NCI-H2029 treated with DMSO at 0.1 percent for 48 hours (cell line): Measurements from ENCODE around the gene ASB18.

Experiments used
- DNase-seq: peaks from one replicate; lab custom pipeline; 2025; lab: John Stamatoyannopoulos, UW

ASB18 gene

DNA sequence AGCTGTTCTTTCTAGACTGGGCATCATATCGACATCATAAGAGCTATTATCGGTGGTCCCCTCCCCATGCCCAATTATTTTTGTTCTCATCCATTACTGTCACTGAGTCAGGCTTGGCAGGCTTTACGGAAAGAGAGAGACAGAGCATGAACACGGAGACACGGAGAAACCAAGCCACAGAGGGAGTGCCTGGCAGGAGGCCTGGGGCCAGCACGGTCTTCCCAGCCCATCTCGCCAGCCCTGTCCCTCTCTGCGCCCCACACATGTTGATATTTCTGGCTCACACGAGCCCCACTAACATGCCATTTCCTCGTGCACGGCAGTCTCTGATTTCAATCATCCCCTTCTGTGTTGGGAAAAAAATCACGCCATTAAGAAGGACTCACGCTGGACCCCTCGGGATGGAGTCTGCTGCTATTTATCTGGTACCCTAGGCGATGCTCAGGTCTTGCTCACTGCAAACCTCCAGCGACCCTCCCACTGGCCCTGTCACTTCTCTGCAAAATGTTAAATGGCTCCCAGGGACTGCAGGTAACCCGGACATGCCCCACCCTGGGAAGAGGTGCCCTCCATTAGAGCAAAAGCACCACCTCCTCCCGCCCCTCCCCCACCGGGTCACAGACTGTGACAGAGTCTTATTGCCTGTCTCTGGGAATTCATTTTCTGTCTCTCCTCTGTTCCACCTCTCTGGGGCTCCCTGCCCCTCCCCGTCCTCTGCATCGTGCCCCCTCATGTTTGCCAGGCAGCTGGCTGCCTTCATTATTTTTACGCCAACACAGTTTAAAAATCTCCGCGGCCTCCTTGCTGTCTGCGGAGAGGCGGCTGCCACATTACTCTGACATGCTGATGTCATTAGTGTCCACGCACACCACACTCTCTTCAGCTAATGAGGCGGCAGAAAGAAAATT is 55.9 kb downstream of the ASB18 start:
- DNase-seq = no peak

DNA sequence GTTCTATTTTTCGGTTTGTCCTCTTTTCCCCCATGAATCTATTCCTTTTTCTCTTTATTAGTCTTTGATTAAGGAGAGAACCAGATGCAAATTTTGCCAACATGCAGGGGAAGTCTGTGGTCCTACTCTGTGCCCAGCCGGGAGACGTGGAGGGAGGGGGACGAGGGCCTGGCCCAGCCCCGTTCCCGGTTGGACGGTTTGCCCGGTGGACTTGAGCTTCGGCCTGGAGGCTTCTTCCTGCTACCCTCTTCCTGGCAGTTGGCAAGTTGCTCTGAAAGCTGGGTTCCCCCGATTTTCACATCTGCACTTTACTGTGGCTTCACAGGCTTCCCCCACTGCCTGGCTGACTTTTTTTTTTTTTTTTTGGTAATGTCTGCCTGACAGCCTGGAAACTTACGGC is 56.7 kb downstream of the ASB18 start:
- DNase-seq = no peak

DNA sequence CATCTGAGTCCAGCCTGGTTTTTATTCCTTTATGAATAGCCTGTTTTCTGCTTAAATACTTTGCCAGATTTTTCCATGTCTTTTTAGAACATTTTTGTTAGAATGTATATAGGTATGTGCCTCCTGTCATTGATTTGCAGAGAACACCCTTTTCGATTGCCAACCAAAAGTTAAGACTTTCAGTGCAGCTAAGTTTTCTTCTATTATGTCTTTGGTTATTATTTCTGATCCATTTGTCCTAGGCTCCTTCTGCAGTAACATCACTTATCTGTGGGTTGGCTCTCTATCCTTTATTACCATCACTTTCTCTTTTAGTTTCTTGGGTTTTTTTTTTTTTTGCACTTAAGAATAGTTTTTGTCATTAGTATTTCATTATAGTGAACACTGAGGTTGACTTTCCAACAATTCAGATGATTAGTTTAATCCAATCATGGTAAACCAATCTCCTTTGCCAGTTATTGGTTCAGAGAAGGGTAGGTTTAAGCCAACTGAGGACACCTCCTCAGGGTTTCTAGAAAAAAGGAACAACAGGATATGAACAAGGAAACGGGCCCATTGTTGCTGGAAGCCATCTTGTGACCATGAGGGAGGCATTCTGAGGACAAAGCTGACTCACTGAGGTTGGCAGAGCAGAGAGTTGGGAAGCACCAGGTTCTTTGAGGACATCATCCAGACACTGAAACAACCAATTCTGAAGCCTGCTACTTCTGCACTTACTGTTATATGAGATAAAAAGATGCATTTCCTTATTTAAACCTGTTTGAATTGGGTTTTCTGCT is 58.1 kb downstream of the ASB18 start:
- no peak for DNase-seq

DNA sequence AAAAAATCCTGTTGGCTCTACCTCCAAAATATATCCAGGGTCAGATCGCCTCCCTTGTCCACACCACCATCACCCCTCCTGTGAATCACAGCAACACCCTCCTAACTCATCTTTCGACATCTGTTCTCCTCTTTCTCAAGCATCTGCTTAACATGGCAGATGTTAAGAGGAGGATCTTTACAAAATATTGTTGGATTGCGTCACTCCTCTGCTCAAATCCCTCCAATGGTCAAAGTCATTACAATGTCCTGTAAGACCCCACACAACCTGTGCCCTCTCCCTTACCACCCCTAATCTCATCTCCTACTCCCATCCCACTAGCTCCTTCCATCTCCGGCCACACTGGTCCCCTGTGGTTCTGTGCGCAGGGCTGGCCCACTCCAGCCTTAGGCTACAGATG is 59.3 kb downstream of the ASB18 start:
- no peak for DNase-seq

DNA sequence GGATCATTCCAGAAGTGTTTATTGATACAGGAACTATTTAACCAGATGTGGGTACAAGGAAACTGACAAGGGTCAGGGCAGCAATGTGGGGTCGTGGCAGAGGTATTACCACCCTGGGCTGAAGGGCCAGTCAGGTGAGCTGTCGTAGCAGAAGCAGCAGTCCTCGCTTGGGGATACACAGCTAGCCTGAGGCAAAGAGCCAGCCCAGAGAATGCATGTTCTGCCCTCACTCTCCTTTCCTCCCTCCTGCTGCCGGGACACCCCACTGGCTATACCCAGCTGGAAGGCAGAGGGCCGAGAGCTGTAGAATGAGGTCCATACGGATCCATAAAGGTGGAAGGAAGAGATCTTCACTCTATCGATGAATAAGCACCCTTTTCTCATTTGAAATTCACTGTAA is 63.8 kb downstream of the ASB18 start:
- no peak for DNase-seq

DNA sequence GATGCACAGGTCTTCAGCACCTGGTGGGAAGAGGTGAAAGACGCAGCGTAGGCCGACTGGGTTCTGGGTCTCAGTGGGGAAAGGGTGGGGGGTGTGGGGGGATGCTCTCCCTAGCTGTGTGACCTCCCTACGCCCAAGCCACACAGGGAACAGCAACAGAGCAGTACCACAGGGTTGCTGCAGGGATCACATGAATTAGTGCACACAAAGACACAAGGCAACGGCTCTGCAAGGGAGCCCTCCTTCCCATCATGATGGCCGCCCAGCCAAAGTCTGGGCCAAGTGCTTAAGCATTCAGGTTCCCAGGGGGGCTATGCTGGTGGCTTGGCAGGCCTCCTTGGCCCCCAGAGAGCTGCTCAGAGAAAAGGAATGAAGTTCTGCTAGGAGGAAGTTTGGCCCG is 67.8 kb downstream of the ASB18 start:
- no peak for DNase-seq

DNA sequence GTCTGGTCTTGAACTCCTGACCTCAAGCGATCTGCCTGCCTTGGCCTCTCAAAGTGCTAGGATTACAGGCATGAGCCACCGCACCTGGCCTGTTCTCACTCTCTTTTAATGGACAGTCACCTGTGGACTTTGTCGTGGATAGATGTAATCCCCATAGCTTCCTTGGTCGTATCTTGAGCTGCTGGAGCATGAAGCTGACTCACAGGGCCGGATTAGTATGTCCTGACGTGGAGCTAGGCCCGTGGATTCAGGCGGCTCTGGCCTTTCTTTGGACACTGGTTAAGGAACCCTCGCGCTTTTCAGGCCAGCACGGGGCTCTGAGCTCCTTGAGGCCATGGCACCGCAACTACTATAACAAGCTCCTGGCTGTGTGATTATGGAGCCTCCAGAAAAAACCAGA is 68.5 kb downstream of the ASB18 start:
- DNase-seq = no peak

DNA sequence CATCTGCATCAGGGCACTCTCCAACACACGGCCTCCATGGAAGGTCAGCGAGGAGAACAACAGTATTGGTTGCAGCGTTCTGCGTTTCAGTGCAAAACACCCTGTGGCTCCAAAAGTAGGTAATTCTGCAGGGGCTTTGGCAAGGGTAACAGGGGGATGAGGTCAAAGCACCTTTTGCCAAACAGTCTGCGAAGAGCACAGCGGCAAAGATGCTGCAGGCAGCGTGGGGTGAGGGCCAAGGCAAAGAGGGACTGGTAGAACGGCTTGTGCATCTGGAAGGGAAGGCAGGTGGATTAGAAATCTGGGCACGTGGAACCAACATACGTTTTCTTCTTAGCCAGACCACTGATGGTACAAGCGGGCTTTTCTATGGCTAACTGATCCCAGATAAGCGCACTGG is 69.4 kb downstream of the ASB18 start:
- no peak for DNase-seq

DNA sequence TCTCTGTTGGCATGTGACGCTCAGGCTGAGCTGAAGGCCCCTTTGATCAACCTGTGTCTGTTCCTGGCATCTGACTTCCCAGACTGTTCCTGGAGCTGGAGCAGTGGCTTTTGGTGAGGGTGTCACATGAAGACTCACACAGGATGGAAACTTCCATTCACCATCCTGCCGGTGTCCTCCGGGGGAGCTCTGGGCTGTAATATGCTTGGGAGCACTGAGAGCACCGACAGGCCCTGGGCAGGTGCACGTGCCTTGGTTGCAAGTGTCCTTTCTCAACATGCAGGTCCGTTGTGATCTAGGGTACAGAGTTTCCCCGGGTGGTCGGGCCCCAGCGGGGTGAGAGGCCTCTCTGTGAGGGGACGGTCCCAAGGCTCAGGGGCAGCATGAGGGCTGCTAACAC is 71.2 kb downstream of the ASB18 start:
- DNase-seq = no peak

DNA sequence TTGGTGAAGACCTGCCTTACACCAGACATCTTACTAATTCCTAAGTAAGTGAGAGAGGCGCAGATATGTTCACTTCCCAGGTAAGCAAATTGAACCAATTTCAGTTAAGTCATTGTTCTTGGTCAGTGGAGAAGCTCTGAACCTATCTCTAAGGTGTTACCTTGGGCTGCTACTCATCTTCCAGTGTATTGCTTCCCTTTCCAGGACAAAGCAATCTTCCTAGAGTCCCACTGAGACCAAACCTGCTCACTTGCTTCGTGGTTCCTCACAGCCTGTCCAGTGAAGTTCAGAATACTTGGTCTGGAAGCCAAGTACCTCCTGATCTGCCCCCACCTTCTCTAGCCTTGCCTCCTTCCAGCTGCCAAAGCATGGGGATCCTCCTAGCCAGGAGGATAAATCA is 73.5 kb downstream of the ASB18 start:
- DNase-seq = no peak

DNA sequence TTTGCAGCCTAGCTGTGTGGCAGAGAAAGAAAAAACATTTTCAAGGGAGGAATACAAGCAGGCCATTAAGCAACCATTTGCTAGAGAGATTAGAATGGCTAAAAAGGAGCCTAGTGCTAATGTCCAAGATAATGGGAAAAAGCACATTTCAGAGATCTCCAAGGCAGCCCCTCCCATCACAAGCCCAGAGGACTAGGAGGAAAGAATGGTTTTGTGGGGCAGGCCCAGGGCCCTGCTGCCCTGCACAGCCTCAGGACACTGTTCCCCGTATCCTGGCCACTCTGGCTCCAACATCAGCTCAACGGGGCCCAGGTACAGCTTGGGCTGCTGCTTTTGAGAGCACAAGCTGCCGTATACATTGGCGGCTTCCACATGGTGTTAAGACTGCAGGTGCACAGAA is 79.5 kb downstream of the ASB18 start:
- no peak for DNase-seq

DNA sequence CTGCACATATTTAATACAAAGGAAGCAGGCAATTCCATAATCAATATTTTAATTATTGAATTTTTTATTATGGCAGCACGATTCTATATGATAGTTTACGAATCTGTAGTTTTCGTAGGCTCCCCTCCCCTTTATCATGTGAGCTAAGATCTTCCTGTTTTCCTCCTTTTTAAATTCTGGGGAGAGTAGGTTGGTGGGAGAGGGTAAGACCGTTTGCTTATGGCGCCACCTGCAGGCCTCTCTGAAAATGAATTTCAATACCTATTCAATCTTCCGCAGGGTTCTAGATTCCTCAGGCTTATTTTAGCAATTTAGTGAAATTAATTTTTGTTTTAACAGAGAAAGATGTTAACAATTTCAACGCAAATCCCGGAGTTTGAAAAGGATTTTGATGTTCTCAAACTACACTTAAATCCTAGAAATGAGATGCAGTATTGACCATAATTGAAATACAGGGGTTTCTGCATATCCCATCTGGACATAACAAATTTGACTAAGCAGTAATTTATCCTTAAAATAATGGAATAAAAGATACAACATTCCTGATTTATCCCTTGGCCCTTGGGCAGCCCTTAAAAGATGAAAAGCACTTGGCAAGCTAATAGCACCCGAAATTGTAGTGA is 83.3 kb downstream of the ASB18 start:
- peak; percentile 63 for DNase-seq

DNA sequence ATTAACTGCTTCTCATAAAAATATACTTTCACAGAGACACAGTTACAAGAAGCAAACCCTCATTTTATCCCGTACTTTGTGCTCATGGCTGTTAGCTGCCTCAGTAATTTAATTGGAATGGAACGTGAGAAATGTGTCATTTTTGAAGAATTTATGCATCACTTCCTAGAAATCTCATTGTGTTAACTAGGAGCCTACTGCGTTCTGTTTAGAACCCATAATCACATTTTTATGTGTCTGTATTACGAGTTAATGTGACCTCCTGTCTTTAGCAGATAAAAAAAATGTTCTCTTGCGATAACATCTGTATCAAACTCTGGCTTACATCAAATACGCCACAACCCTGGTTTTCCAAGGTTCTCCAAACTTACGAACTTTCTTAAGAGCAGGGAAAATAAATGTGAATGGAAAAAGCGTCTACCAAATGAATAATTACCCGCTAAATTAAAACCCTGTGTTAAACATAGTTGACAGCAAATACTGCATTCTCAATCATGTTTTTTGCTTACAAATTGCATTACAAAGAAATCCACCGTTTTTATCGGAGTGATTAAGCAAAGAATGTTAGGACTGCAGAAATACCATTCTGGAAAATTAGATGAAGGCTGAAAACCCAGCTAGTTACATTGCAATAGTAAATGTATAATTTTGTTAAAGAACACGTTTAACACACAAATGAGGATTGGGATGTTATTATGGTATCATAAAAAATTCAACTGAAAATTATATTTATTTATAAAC is 84.0 kb downstream of the ASB18 start:
- DNase-seq = no peak

DNA sequence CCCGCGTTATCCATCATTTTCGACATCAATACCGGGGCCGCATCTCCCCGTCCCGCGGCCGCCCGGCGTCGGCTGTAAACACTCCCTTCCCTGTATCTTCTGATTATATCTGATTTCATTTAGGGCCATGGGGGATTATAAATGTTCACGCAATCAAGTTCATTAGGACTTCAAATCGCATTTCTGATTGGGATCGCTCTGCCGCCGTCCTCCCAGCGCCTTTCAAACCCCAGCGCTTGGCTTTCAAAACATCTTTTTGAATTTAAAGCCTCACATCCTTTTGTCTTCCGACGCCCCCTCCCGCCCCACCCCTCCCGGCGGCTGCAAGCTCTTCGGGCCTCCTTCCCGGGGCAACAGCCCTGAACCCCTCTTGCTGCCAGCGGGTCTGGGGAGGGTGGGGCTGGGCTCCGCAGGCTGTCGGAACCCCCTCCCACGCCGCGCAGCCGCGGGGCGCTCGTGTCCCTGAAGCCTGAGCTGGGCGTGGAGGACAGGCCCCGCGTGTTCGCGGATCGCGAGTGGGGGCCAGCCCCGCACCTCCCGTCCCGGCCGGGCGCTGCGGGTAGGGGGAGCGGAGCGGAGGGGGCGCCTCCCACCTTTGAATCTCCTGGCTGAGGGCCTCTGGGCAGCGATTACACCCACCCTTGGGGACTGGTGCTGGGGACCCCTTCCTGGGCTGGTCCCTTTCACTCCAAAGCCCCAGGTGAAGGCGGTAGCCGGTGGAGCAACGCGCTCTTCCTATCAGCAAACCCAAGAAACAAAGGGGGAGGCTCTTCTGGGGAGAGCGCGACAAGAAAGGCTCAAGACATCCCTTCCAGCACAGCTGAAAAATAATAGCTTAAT is 84.8 kb downstream of the ASB18 start:
- no peak for DNase-seq

DNA sequence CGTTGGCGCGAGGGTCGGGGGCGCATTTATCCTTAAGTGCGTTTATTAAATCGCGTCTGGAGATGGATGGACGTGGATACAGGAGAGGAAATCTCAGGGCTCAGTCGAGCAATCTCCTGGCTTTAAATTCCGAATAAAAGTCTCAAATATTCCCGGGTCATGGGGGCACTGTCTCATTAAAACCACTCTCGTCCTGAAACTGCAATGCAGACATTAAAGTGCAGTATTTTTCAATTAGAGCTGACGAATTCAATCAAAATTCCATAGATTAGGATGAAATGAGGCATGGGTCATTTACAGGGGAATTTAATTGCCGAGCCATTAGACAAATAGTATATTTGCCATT is 85.3 kb downstream of the ASB18 start:
- DNase-seq = no peak

DNA sequence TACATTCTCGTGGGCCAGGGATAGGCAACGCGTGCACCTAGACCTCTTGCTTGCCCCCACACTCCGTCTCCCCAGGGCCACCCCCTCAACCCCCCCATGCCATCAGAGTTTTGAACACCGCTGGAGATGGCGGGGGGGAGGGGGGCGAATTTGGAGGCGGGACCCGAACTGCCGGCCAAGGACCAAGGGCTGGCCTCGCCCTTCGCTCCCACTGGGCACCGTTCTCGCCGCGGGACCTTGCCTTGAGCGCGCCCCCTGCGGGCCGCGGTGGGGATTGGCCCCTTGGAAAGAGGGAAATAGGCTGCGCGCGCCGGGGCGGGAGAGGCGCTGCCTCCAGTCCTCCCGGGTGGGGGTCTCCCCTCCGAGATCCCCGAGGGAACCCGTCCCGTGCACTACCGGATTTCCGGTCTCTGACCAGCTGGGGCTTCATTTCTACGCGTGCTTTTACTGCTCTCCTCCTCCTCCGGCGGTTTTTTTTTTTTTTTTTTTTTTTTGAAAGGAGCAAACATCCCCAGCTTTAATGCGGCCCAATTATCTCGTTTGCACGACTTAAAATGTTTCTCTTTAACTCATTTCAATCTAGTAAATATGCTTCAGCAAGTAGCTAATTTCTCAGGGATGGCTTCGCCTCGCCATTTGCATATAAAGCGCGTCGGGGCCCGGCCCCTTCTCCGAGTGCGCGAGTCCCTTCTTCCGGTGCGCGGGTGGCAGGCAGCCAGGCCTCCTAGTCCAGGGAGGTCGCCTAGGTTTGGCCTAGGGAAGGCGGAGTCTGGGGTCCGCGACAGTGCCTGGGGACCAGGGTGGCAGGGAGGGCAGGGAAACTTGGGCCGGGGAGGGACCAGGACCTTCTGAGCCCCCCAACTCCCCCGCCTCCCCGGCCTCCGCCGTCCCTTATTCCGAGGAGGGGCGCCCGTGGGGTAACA is 86.0 kb downstream of the ASB18 start:
- peak; percentile 27 for DNase-seq

DNA sequence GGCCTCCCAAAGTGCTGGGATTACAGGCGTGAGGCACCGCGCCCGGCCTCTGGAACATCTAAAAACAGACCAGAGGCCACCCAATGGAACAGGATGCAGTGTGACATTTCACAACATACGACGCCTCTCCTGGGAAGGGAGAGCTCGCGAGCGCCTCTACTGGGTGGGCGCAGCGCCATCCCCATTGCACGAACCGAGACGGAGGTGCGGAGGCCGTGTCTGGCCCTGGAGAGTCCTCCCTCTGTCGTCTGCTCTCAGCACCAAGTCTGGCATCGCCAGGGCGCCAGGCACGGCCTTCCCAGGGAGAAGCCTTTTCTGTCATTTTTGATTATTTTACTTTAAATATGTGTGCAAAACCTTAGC is 86.6 kb downstream of the ASB18 start:
- peak; percentile 37 for DNase-seq

DNA sequence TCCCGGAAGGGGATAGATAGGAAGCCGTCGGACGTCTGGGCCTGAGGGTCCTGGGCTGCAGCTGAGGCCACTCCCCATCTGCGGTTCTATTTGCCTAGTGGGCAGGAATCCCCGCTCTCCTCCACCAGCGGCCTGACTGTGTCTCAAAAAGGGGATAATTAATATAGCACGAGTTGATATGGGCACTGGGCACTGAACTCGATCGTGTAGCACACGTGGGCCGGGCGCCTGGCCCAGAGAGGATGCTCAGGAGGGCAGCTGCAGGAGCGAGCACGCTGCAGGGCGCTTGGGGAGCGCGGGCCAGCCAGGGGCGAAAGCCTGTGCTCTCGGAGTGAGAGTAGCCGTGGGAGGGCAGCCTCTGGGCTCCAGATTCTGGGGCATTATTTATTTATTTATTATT is 87.3 kb downstream of the ASB18 start:
- DNase-seq = no peak

DNA sequence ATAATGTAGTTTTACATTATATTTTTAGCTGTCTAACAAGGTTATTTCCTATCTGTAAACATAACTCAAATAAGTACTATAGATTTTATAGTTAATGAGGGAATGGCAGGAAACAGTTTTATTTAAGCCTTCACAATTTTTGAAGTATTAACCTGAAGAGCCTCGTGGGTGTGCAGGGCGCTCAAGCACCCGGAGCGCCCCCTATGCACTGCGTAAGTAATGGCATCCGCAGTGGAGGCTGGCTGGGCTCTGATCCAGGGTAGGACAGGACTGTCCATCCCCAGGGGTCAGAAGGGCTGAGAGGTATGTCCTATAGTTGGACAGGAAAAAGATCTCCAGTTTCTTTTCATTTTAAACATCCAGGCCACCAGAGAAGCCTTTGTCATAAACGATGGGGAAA is 87.8 kb downstream of the ASB18 start:
- DNase-seq = no peak

DNA sequence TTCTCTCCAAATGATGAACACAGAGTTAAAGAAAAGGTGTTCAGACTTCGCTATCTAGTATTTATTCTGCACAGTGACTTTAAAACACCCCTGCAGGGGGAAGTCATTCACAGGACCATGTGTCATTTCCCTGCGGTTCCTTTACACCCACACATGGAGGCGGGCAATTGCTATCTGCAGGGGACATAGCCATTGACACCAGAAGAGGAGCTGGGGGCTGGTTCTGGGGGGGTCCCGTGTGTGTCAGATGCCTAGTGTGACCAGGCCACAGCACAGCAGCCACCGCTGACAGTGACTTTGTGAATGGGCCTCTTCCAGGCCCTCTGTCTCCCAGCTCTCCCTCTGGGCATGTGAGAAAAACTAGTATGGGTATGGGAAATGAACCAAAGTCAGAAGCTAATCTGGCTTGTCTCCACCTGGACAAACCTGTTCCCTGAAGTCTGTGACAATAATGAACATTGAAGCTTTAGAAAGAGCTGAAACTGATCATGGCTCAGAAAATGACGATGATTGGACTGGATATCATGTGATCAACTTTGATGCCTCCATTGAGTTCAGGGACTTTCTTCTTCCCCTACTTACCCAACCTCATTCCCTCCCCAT is 88.6 kb downstream of the ASB18 start:
- DNase-seq = no peak
